ENCODE results near the gene DGKZ.

GRCh38 chr11:46378811-46379481 is 31.7 kb downstream of the DGKZ start:
- TF ChIP-seq CTCF (conservative IDR thresholded peaks at IDR 0.05) (no peak), ZFX (IDR thresholded peaks at IDR 0.05) (no peak)
